ENCODE data around the gene HCRTR1.

Gene HCRTR1

DNA sequence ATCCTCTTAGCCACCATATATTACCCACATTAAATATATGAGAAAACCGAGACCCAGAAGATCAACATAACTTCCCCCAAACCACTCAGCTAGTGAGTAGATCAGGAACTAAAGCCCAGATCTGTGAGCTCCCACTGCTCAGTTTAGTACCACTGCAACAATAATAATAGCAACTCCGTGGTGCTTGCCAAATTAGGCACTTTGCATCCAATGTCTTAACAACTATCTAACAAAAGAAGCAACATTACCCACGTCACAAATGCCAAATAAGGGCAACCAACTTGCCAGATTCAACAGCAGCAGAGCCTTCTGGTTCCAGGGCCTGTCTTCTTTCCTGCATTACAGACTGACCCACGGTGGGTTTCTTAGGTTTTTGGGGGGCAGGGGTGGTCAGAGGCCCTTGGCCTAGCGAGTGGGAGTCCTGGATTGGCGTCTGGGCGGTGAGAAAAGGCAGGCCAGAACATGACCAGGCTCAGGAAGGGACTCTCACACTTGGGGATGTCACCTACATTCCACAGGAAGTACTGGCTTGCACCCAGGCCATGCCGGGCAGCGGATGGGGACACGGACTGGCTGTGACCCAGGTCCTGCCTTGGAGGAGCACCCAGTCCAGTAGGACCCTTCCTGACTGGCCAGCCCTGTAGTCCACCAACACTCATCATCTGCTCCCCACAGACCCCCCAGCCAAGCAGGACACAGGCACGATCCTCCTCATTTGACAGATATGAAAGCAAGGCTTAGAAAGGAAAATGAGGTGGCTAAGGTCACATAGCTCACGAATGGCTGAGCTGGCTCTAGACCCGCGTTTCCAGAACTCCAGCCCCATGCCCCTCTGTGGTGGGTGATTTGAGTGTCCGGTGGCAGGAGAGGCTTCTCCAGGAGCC is 4.6 kb downstream of the HCRTR1 start:
- H3K4me2 ChIP-seq (ENCODE audit: low read length), result no peak overlapping the region
- H3K9me3 ChIP-seq (ENCODE audit: control insufficient read depth, low read length), result no peaks in the 10 kb centered on the region
- no peaks in the 10 kb centered on the region for H3K4me1 ChIP-seq
- no peak overlapping the region for H3K9ac ChIP-seq
- TF ChIP-seq, protein P1, sequence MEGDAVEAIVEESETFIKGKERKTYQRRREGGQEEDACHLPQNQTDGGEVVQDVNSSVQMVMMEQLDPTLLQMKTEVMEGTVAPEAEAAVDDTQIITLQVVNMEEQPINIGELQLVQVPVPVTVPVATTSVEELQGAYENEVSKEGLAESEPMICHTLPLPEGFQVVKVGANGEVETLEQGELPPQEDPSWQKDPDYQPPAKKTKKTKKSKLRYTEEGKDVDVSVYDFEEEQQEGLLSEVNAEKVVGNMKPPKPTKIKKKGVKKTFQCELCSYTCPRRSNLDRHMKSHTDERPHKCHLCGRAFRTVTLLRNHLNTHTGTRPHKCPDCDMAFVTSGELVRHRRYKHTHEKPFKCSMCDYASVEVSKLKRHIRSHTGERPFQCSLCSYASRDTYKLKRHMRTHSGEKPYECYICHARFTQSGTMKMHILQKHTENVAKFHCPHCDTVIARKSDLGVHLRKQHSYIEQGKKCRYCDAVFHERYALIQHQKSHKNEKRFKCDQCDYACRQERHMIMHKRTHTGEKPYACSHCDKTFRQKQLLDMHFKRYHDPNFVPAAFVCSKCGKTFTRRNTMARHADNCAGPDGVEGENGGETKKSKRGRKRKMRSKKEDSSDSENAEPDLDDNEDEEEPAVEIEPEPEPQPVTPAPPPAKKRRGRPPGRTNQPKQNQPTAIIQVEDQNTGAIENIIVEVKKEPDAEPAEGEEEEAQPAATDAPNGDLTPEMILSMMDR (IDR thresholded peaks at IDR 0.05), result no peak
- no peaks in the 10 kb centered on the region for H3K36me3 ChIP-seq (ENCODE audit: control insufficient read depth, insufficient read depth, low read length)
- no peak overlapping the region for H3K27ac ChIP-seq
- no peaks in the 10 kb centered on the region for H3K79me2 ChIP-seq
- no peak overlapping the region for H3K4me3 ChIP-seq (ENCODE audit: low read depth, low read length)
- no peaks in the 10 kb centered on the region for H3K27me3 ChIP-seq (ENCODE audit: control insufficient read depth, insufficient read depth, low read length)
- no peak overlapping the region for H2AFZ ChIP-seq

DNA sequence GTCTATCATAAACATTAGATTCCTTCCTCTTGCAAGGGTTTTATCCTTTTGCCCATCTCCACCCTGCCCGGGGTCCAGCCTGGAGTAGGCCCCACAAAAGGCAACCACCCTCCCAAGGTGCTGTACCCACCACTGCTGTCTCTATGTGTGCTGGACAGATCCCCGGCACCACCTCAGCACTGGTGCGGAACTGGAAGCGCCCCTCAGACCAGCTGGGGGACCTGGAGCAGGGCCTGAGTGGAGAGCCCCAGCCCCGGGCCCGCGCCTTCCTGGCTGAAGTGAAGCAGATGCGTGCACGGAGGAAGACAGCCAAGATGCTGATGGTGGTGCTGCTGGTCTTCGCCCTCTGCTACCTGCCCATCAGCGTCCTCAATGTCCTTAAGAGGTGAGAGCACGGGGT is 5.9 kb downstream of the HCRTR1 start:
- Histone ChIP-seq H3K4me2 (ENCODE audit: low read length) (no peak overlapping the region), H3K36me3 (ENCODE audit: control insufficient read depth, insufficient read depth, low read length) (no peaks in the 10 kb centered on the region), H3K27ac (no peak overlapping the region), H3K79me2 (no peaks in the 10 kb centered on the region), H3K4me1 (no peaks in the 10 kb centered on the region), H2AFZ (no peak overlapping the region), H3K4me3 (ENCODE audit: low read depth, low read length) (no peak overlapping the region), H3K9ac (no peak overlapping the region), H3K9me3 (ENCODE audit: control insufficient read depth, low read length) (no peaks in the 10 kb centered on the region), H3K27me3 (ENCODE audit: control insufficient read depth, insufficient read depth, low read length) (no peaks in the 10 kb centered on the region)
- TF ChIP-seq, protein P1 (IDR thresholded peaks at IDR 0.05), result no peak

DNA sequence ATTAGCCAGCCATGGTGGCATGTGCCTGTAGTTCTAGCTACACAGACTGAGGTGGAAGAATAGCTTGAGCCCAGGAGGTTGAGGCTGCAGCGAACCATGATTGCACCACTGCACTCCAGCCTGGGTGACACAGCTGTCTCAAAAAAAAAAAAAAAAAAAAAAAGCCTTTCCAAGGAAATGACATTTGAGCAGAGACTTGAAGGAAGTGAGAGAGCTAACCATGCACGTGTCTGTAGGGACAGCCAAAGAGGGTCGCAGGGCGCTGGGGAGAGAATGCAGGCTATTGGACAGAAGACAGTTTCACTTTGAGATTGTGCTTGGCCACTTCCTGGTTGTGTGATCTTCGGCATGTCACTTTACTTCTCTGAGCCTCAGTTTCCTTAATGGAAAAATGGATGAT is 6.8 kb downstream of the HCRTR1 start:
- no peak overlapping the region for H3K4me3 ChIP-seq (ENCODE audit: low read depth, low read length)
- no peaks in the 10 kb centered on the region for H3K9me3 ChIP-seq (ENCODE audit: control insufficient read depth, low read length)
- TF ChIP-seq, protein P1 (IDR thresholded peaks at IDR 0.05), result no peak
- H2AFZ ChIP-seq, result no peak overlapping the region
- H3K9ac ChIP-seq, result no peak overlapping the region
- H3K79me2 ChIP-seq, result no peaks in the 10 kb centered on the region
- H3K4me1 ChIP-seq, result no peaks in the 10 kb centered on the region
- H3K36me3 ChIP-seq (ENCODE audit: control insufficient read depth, insufficient read depth, low read length), result no peaks in the 10 kb centered on the region
- no peaks in the 10 kb centered on the region for H3K27me3 ChIP-seq (ENCODE audit: control insufficient read depth, insufficient read depth, low read length)
- H3K4me2 ChIP-seq (ENCODE audit: low read length), result no peak overlapping the region
- H3K27ac ChIP-seq, result no peak overlapping the region

- Histone ChIP-seq H3K9me3 (ENCODE audit: control insufficient read depth, low read length) (no peaks in the 10 kb centered on the region), H3K27ac (no peak overlapping the region), H2AFZ (no peak overlapping the region), H3K9ac (no peak overlapping the region), H3K4me3 (ENCODE audit: low read depth, low read length) (no peak overlapping the region), H3K4me1 (no peaks in the 10 kb centered on the region), H3K4me2 (ENCODE audit: low read length) (no peak overlapping the region), H3K79me2 (no peaks in the 10 kb centered on the region), H3K36me3 (ENCODE audit: control insufficient read depth, insufficient read depth, low read length) (no peaks in the 10 kb centered on the region), H3K27me3 (ENCODE audit: control insufficient read depth, insufficient read depth, low read length) (no peaks in the 10 kb centered on the region)
- TF ChIP-seq, protein P1 (IDR thresholded peaks at IDR 0.05), result no peak
These were observed 7.4 kb downstream of the HCRTR1 start for GRCh38 chr1:31624731-31625514.

Data from parathyroid adenoma (tissue), 2 donors.